WERI-Rb-1 (cell line): ENCODE measurements around the gene KIAA1549.
"Not testable (repeated sequence)": the region's sequence is repeated elsewhere in the genome, so short reads cannot be mapped to it uniquely, and the experiment has no call there.

ENCODE experiments used
- DNase-seq: peaks from one replicate; pipeline ENCODE4 v3.0.0-alpha.2; 2020
- H3K27ac ChIP-seq: fragments of 250-450 bp; sonication (Bioruptor Pico); 2 replicates; pipeline ENCODE4 v1.5.1; 2020; ENCODE audit warnings: mild to moderate bottlenecking, moderate library complexity
- H3K27me3 ChIP-seq: fragments of 250-450 bp; sonication (Bioruptor Pico); 2 replicates; pipeline ENCODE4 v1.5.1; 2021; ENCODE audit warnings: mild to moderate bottlenecking, low read depth, moderate library complexity; ENCODE audit not compliant: insufficient read depth, severe bottlenecking
- H3K36me3 ChIP-seq: fragments of 250-450 bp; sonication (Bioruptor Pico); 2 replicates; pipeline ENCODE4 v1.5.1; 2020; ENCODE audit warnings: mild to moderate bottlenecking, moderate library complexity
- H3K4me3 ChIP-seq: 2 replicates; pipeline ENCODE4 v1.5.1; 2011; ENCODE audit warnings: low read depth, mild to moderate bottlenecking, control low read depth, low read length
- H3K9me3 ChIP-seq: fragments of 250-450 bp; sonication (Bioruptor Pico); 2 replicates; pipeline ENCODE4 v1.5.1; 2021; ENCODE audit warnings: mild to moderate bottlenecking, moderate library complexity; ENCODE audit not compliant: severe bottlenecking
- CTCF ChIP-seq: IDR thresholded peaks from 2 replicates; pipeline ENCODE4 v1.5.1; 2011; ENCODE audit warnings: low read depth, mild to moderate bottlenecking, control low read depth, inconsistent platforms, low read length

The KIAA1549 gene

GRCh38 chr7:138797715-138798320 lies 183.4 kb downstream of the KIAA1549 start, which contains the start of the genes ATP6V0A4 and TMEM213:
ATP6V0A4 (minus strand) TSS chr7:138798196; CDS start chr7:138771247, 26,949 bp downstream.
TMEM213 (plus strand) TSS chr7:138797994; CDS start chr7:138798105, 111 bp downstream.
- H3K27me3 ChIP-seq, result no peaks in the 10 kb centered on the region
- H3K36me3 ChIP-seq, result no peaks in the 10 kb centered on the region
- no peaks in the 10 kb centered on the region for H3K9me3 ChIP-seq
- H3K4me3 ChIP-seq, result no peak within 1 kb of the TSS
- no peak for TF ChIP-seq CTCF
- no peak for DNase-seq
- no peak within 1 kb of the TSS for H3K27ac ChIP-seq

- not testable (repeated sequence) for H3K4me3 ChIP-seq, H3K36me3 ChIP-seq, DNase-seq, H3K9me3 ChIP-seq, H3K27me3 ChIP-seq, H3K27ac ChIP-seq
Measured at GRCh38 chr7:138797046-138797445, 184.1 kb downstream of the KIAA1549 start.

- Histone ChIP-seq H3K27me3 (no peaks in the 10 kb centered on the region), H3K4me3 (no peak overlapping the region), H3K27ac (no peak overlapping the region), H3K36me3 (no peaks in the 10 kb centered on the region), H3K9me3 (no peaks in the 10 kb centered on the region)
- no peak for TF ChIP-seq CTCF
- no peak for DNase-seq
Measured at GRCh38 chr7:138796038-138796615, 185.1 kb downstream of the KIAA1549 start.

GRCh38 chr7:138785587-138786437 lies 195.4 kb downstream of the KIAA1549 start:
- no peak for DNase-seq
- 0 out of 2 replicates have a peak, but pooled peaks have one; percentile 6 for TF ChIP-seq CTCF
- no peaks in the 10 kb centered on the region for H3K36me3 ChIP-seq
- no peaks in the 10 kb centered on the region for H3K9me3 ChIP-seq
- H3K4me3 ChIP-seq, result no peak overlapping the region
- no peaks in the 10 kb centered on the region for H3K27me3 ChIP-seq
- H3K27ac ChIP-seq, result no peak overlapping the region

- Histone ChIP-seq H3K9me3 (no peaks in the 10 kb centered on the region), H3K27me3 (no peaks in the 10 kb centered on the region), H3K27ac (no peak overlapping the region), H3K36me3 (no peaks in the 10 kb centered on the region), H3K4me3 (no peak overlapping the region)
- DNase-seq, result no peak
- no peak for TF ChIP-seq CTCF
Measured at GRCh38 chr7:138784692-138785091, 196.5 kb downstream of the KIAA1549 start.
